Measurements from ENCODE around the gene ITGB1BP1.
"Not testable (repeated sequence)": the region's sequence is repeated elsewhere in the genome, so short reads cannot be mapped to it uniquely, and the experiment has no call there.

ITGB1BP1 gene

GRCh38 chr2:9400268-9401058 is 22.9 kb downstream of the ITGB1BP1 start:
- no peak for DNase-seq

GRCh38 chr2:9398881-9399780 is 24.2 kb downstream of the ITGB1BP1 start:
- DNase-seq: no peak

GRCh38 chr2:9398251-9398650 is 25.1 kb downstream of the ITGB1BP1 start:
- not testable (repeated sequence) for DNase-seq

DNA sequence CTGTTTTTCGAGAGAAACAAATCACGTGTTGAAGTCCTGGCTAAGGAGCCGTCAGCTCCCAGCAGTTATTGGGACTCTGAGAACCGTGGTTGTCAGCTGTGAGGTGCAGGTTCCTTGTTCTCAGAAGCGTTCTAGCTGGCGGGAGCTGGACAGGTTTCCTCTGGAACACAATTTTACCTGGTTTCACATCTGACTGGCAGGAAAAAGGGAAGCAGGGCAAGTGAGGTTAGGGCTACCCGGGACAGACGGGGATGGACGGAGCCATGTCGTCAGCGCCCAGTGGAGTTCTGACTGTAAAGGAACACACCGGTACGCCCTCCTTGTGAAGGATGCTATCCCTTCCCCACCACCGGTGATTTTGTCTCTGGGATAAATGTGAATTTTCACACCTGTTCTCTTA is 26.1 kb downstream of the ITGB1BP1 start:
- no peak for DNase-seq

- DNase-seq: no peak
Observed at GRCh38 chr2:9394816-9395215, 28.5 kb downstream of the ITGB1BP1 start.

DNA sequence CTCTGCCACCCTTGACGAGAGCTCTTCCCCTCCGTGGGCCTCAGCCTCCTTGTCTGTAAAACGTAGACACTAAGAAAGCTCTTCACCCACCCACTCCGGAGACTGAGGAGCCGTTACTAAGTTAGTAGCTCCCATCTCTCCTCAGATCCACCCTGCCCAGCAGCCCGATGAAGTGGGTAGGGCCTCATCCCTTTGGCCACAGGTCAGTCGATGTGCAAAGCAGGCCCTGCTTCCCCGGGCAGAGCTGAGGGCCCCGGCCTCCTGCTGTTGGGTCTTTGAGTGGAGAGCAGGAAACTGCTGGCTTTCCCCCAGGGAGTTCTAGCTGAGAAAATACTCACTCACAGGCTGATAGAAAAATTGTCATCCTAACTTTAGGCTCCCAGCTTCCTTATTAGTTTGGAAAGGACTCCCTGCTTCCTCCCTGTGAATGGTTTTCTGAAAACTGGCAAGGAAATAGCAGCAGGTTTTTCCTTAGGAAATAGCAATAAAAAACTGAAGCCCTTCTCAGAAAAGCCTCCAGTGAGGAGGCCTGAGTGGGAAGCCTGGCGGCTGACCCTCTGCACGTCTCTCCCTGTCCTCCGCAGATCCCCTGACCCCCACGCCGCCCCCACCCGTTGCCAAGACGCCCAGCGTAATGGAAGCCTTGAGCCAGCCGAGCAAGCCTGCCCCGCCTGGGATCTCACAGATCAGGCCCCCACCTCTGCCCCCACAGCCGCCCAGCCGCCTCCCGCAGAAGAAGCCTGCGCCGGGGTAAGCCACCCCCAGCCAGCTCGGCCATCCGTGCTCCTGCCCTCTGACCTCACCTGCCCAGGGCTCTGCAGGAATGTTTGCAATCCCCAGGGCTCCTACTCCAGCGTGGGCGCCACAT is 30.2 kb downstream of the ITGB1BP1 start:
- DNase-seq: peak; percentile 79

GRCh38 chr2:9391961-9392720 is 31.2 kb downstream of the ITGB1BP1 start:
- DNase-seq: no peak

DNA sequence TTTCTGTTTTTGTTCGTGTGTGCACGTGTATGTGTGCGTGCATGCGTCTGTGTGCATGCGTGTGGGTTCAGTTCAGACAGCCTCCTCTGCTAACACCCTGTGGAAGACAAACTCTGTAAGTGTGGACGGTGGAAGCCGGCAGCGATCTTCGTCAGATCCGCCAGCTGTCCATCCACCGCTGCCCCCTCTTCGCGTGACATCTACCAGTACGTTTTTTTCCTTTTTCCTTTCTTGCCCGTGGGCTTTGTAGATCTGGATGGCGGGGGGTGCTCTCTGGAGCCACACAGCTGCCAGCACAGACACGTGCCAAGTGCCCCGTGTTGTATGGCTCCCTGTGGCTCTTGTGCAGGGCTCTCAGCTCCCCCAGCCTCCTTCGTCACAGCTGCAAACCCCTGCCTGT is 32.3 kb downstream of the ITGB1BP1 start:
- DNase-seq: no peak

GRCh38 chr2:9390151-9390850 is 33.0 kb downstream of the ITGB1BP1 start:
- no peak for DNase-seq

- no peak for DNase-seq
Observed at GRCh38 chr2:9388950-9389911, 34.1 kb downstream of the ITGB1BP1 start.

DNA sequence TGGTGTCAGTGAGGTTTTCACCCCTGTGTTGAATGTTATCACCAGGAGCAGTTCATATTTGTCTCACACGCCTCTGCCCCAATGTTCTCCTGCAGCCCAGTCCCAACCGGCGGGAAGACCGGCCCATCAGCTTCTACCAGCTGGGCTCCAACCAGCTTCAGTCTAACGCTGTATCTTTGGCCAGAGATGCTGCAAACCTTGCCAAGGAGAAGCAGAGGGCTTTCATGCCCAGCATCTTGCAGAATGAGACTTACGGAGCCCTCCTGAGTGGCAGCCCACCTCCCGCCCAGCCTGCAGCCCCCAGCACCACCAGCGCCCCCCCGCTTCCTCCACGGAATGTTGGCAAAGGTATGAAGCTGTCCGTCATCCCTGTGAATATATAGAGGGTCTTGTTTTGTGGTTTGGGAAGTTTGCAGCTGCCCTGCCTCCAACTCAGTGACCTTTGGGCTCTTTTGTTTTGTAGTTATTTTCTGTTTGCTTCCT is 35.1 kb downstream of the ITGB1BP1 start:
- DNase-seq: no peak

DNA sequence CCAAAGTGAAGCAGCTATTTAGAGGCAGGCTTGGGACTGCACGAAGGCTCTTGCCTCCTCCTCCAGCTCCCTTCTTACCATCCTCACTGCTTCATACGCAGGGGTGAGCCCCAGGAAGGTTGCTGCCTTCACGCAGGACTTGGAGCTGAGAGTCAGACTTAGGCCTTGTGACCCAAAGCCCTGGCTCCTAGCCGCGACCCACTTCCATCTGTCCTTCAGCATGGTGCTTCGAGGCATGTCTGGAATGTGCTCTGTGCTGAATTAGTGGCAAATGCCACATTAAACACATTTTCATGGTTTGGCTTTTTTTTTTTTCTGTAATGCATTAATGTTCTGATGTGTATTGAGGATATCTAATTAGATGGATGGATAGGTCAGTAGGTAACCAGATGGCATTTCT is 37.5 kb downstream of the ITGB1BP1 start:
- DNase-seq: peak; percentile 47

GRCh38 chr2:9384521-9384920 is 38.8 kb downstream of the ITGB1BP1 start:
- DNase-seq: no peak

DNA sequence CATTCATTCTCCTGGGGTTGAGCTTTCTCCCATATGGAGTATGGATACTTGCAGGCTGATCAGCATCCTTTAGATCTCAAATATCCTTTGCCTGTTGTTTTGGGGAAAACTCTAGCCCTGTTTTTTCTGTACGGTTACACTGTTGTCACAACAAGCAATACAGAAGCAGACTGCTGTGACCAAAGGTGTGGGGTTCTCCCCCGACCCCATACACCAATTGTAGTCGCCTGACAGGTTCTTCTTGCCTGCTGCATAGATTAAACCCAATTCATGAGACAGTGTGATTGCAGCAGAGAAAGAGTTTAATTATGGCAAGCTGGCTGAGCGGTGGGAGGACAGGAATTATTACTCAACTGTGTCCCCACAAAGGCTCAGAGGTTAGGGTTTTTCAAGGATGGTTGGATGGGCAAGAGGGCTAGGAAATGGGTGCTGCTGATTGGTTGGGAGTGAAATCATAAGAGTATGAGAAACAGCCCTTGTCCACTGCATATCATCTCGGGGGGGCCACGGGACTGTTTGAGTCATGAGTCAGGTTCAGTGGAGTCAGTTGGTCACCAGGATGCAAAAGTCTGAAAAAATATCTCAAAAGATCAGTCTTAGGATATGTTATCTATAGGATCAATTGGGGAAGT is 40.6 kb downstream of the ITGB1BP1 start:
- no peak for DNase-seq

- peak; percentile 95 for DNase-seq
Observed at GRCh38 chr2:9380702-9381628, 42.4 kb downstream of the ITGB1BP1 start.

DNA sequence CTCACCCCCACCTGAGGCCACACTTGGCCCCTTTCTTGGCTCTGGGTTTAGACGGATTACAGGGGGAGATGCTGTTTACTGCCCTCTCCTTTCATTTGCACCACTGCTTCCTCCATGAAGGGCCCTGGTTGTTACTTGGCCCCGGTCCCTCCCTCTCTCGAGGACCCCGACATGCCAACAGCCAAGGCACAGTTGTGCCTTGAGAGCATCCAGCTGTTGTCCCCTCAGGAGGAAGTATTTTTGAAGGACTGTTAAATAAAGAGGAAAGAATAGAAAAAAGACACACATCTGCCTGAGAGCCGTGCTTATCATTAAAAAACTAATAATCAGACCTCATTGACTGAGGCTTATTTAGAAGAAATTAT is 44.0 kb downstream of the ITGB1BP1 start:
- no peak for DNase-seq

DNA sequence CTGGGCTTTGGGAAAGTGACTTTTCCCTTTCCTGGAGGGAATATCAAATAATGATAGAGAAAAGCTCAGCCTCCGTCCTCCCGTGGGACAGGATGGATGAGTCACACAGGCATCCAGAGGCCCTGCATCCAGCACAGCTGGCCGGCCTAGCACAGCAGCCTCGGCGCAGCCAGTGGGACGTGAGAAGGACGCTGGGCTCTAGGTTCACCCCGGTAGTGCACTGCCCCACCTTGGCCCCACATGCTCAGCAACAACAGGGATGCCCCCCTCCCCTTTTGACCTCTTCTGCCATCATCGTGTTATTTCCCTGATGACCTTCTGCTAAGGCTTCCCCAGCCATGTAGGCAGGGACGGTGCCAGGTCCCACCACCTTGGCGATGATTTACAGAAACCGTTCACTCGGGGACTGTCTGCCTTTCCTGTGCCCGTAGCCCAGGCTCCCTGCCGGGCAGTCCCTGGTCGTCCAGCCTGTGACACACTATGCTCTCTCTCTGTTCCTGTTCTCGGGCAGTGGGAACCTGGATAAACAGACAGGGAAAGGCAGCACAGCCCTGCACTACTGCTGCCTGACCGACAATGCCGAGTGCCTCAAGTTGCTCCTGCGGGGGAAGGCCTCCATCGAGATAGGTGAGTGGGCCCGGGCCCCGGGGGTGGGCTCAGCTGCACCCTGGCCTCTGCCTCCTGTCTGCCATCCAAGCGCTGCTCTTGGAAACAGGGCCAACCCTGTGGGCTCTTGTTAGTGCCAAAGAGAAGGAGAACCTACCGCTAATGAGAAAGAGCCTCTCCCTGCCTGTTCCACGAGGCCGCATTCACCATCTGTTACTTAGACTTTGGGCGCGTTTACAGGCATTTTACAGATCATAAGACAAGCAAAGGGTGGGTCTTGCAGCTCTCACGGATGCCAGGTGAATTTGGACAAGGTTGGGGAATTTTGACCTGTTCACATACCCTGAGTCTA is 44.6 kb downstream of the ITGB1BP1 start:
- peak; percentile 82 for DNase-seq
